Motor neuron (in vitro differentiated cells): Measurements from ENCODE around the gene LSP1. TPM values are rescaled to one million over a fixed set of nuclear protein-coding genes. Genes with fewer than 3 reads are reported as not detected.

Experiments
- ATAC-seq, 8 experiments: fragments of 200-7000 bp; cut with Tn5 transposase; replicated peaks in 6 of 8; 2 replicates each; pipeline ENCODE4 v1.8.0; 2021; ENCODE audit warnings: mild to moderate bottlenecking in 8 of 8, moderate library complexity in 8 of 8
- H3K27ac ChIP-seq, 2 donors: fragments of 250-450 bp; sonication (Bioruptor Pico); 2 replicates each; pipeline ENCODE4 v1.9.0; 2021; ENCODE audit warnings: antibody characterized with exemption in 2 of 2, mild to moderate bottlenecking in 2 of 2, moderate library complexity in 1 of 2
- H3K4me1 ChIP-seq, 2 donors: fragments of 250-450 bp; sonication (Bioruptor Pico); replicated peaks in 1 of 2; 2 replicates each; pipeline ENCODE4 v1.6.1; 2021; ENCODE audit warnings: antibody characterized with exemption in 2 of 2, mild to moderate bottlenecking in 2 of 2, moderate library complexity in 1 of 2
- H3K4me3 ChIP-seq, 5 donors: fragments of 250-450 bp; sonication (Bioruptor Pico); 2 replicates each; pipeline ENCODE4 v1.9.0; 2021; ENCODE audit warnings: antibody characterized with exemption in 5 of 5, mild to moderate bottlenecking in 5 of 5, moderate library complexity in 4 of 5
- WGBS, 10 experiments: fragments of 450-650 bp; shearing (Covaris generic); methylation state at CpG; one replicate each; pipeline ENCODE4 v1.0.0; 2022; 5-methylcytosine and 5-hydroxymethylcytosine counted together
- in situ Hi-C, 9 experiments: fragments of 400-800 bp; cut with MboI; loops; one replicate each; pipeline ENCODE4 v1.15.0; 2021; ENCODE audit warnings: low sequenced_read_pairs in 9 of 9, low pct_unique_long_range_greater_than_20kb in 2 of 9; ENCODE audit not compliant: unreplicated experiment in 9 of 9
- total RNA-seq, 8 experiments: library from RNA; unstranded; fragments of 300-600 nt; gene quantifications; 2 replicates each; pipeline versions ENCODE4 v1.2.3 to v1.2.4, GENCODE V29; 2022

Gene LSP1
- total RNA-seq, 8 experiments from 2014 or later, result 0.05 to 12.9 (median 0.88) TPM

DNA sequence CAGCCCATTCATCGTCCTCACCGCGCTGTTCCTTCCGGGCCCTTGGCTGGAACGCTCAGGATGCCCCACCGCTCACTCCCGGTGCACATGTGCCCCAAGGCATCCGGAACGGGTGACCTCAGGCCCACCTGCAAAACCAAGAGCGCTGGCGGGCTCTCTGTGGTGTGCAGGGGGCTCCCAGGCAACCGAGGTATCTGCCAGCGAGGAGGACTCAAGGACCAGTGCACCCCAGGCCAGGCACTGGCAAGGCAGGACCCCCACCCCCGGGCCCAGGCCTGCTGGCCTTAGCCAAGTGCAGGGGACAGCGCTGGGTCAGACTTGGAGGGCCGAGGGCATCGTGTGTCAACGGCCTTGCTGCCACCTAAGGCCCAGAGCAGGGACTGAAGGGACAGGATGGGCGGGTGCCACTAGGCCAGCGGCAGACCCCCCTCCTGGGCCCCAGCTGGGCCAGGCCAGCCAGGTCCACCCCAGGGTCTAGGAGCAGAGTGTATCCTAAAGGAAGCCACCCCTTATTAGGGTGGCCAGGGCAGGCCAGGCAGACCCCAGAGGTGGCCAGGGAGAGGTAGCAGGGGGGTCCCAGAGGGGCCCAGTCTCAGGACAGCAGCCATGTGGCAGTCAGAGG lies 75.1 kb downstream of the LSP1 start:
- peaks cover 9 to 21% of the 10 kb centered on the region in 2 donors for H3K4me1 ChIP-seq
- in situ Hi-C loops, result no loop called here
- peak in 3 of 8 experiments; percentile 0 to 18 (median 0) for ATAC-seq
- H3K27ac ChIP-seq, result no peak overlapping the region
- no peak overlapping the region for H3K4me3 ChIP-seq
- 46 to 93% (median 89%) methylated on average over 3 to 16 of the region's 20 CpGs; no CpG with 5 or more reads in 7 of the 10 experiments for WGBS, 10 experiments

GRCh38 chr11:1928470-1928890 lies 75.6 kb downstream of the LSP1 start:
- no peak overlapping the region for H3K27ac ChIP-seq
- 80% methylated on average over 5 of the region's 13 CpGs; no CpG with 5 or more reads in 9 of the 10 experiments for WGBS, 10 experiments
- peaks cover 9 to 21% of the 10 kb centered on the region in 2 donors for H3K4me1 ChIP-seq
- in situ Hi-C loops, result no loop called here
- H3K4me3 ChIP-seq, result no peak overlapping the region
- peak in 3 of 8 experiments; percentile 32 to 57 (median 36) for ATAC-seq

- no peak for ATAC-seq
- WGBS, 10 experiments, result 89 to 100% (median 100%) methylated on average over 2 to 11 of the region's 35 CpGs; no CpG with 5 or more reads in 7 of the 10 experiments
- no peak overlapping the region for H3K27ac ChIP-seq
- in situ Hi-C loops, result no loop called here
- peaks cover 9 to 21% of the 10 kb centered on the region in 2 donors for H3K4me1 ChIP-seq
- no peak overlapping the region for H3K4me3 ChIP-seq
Measured at GRCh38 chr11:1928891-1929541, 76.1 kb downstream of the LSP1 start.

- no peak for ATAC-seq
- 60 to 100% (median 81%) methylated on average over 1 to 7 of the region's 25 CpGs; no CpG with 5 or more reads in 4 of the 10 experiments for WGBS, 10 experiments
- Histone ChIP-seq H3K4me1 (peaks cover 9 to 21% of the 10 kb centered on the region in 2 donors), H3K27ac (no peak overlapping the region), H3K4me3 (no peak overlapping the region)
- in situ Hi-C loops, result no loop called here
Measured at GRCh38 chr11:1929621-1930461, 77.0 kb downstream of the LSP1 start.

- 76 to 100% (median 93%) methylated on average over 1 to 8 of the region's 9 CpGs; no CpG with 5 or more reads in 2 of the 10 experiments for WGBS, 10 experiments
- H3K27ac ChIP-seq, result no peak overlapping the region
- no peak for ATAC-seq
Measured at GRCh38 chr11:1930462-1930830, 77.6 kb downstream of the LSP1 start.

DNA sequence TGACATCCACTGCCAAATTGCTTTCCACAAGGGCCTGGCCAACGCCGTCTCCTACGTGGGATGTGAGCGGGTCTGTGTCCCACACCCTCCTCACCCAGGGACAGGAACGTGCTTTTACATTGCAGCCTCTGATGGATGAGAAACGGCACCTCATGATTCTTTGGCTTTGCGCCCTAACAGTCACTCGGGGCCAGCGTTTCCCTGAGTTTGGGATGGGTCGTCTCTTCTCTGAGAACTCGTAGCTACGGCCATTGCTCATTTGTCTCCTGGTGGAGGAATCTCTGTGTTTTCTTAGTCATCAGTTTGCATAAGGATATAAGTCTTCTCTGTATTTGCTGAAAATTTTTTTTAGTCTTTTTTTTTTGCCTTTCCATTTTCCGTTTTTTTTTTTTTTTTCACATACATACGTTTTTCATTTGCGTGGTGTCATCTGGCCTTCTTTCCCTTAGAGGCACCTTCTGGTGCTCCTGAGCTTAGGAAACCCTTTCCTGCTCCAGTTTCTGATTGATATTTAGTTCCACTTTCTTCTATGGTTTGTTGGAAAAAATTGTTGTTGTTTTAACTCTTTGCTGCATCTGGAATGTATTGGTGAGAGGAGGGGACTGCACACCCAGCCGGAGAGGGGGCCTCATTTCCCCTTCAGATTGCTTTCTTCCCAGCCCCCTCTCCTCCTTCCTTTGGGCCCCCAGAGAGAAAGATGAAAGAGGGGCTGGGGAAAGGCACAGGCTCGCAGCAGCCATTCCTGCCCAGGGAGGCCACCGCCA lies 78.6 kb downstream of the LSP1 start:
- in situ Hi-C loops, result no loop called here
- Histone ChIP-seq H3K4me1 (peaks cover 9 to 21% of the 10 kb centered on the region in 2 donors), H3K4me3 (no peak overlapping the region), H3K27ac (no peak overlapping the region)
- ATAC-seq, result peak in 3 of 8 experiments; percentile 2 to 33 (median 5)
- 5 to 77% (median 65%) methylated on average over 8 to 15 of the region's 18 CpGs for WGBS, 10 experiments

More at GRCh38 chr11:1930462-1930830, 77.6 kb downstream of the LSP1 start:
- in situ Hi-C loops, result no loop called here
- no peak overlapping the region for H3K4me3 ChIP-seq
- H3K4me1 ChIP-seq, result peaks cover 9 to 21% of the 10 kb centered on the region in 2 donors

DNA sequence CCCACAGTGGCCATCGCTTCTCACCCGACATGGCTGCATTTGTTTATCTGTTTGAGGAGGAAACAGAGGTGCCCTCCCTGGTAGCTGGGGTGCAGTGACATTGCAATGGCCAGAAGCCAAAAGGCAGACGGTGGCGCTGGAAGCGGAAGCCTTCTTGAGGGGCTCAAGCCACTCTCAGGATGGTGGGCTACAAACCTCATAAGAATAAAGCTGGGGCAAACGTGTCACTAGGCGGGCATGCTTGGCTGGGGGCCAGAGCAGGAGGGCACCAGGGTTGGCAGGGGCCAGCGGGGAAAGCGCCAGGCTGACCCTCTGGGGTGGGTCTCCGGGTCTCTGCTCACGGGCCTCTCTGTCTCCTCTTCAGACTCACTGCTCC lies 79.2 kb downstream of the LSP1 start:
- H3K4me1 ChIP-seq, result peaks cover 4 to 16% of the 10 kb centered on the region in 2 donors
- no peak for ATAC-seq
- no peak overlapping the region for H3K27ac ChIP-seq
- in situ Hi-C loops, result no loop called here
- no peak overlapping the region for H3K4me3 ChIP-seq
- 83 to 100% (median 91%) methylated on average over 1 to 8 of the region's 11 CpGs; no CpG with 5 or more reads in 6 of the 10 experiments for WGBS, 10 experiments

DNA sequence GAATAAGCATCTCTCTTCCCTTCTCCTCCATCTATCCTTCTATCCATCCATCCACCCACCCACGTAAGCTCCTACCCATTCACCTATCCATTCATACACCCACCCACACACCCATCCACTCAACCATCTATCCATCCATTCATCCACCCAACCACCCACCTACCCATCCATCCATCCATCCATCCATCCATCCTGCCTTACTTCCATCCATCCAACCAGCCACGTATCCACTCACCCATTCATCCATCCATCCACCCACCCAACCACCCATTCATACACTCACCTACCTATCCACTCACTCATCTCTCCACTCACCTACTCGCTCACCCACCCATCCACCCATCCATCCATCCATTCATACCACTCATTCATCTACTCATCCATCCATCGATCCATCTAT lies 79.8 kb downstream of the LSP1 start:
- no peak overlapping the region for H3K27ac ChIP-seq
- WGBS, 10 experiments, result 80 to 100% (median 100%) methylated on average over 1 to 2 of the region's 4 CpGs; no CpG with 5 or more reads in 5 of the 10 experiments
- H3K4me1 ChIP-seq, result peaks cover 0 to 11% of the 10 kb centered on the region in 2 donors
- in situ Hi-C loops, result no loop called here
- no peak for ATAC-seq
- H3K4me3 ChIP-seq, result no peak overlapping the region

- 0 to 83% (median 70%) methylated on average over 1 to 18 of the region's 18 CpGs; no CpG with 5 or more reads in 2 of the 10 experiments for WGBS, 10 experiments
- peaks cover 0 to 11% of the 10 kb centered on the region in 2 donors for H3K4me1 ChIP-seq
- in situ Hi-C loops, result no loop called here
- no peak for ATAC-seq
- H3K27ac ChIP-seq, result no peak overlapping the region
- no peak overlapping the region for H3K4me3 ChIP-seq
Measured at GRCh38 chr11:1933416-1934334, 80.8 kb downstream of the LSP1 start.

DNA sequence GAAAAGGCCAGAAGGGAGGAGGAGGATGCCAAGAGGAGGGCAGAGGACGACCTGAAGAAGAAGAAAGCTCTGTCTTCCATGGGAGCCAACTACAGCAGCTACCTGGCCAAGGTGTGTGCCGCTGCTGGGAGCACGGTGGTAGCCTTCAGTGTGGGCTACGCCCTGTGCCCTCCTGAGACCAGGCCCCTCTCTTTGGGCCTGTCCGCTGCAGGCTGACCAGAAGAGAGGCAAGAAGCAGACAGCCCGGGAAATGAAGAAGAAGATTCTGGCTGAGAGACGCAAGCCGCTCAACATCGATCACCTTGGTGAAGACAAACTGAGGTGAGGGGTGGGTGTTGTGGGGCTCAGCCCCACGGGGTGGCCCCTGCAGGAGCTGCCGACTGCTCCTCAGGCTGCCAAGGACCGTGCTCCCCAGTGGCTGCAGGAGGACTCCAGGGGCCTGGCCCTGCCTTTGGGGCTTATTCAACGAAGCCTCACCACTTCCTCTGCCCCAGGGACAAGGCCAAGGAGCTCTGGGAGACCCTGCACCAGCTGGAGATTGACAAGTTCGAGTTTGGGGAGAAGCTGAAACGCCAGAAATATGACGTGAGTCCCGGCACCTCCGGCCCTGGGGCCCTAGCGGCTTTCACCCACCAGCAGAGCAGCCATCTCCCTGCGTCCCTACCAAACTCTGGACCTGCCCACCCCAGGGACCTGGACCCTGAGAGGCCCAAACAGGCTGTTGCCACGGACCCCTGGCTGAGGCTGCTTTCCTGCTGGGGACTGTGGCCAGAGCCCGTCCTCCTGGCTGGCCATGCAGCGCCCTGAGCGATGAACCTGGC lies 81.7 kb downstream of the LSP1 start:
- peaks cover 3 to 11% of the 10 kb centered on the region in 2 donors for H3K4me1 ChIP-seq
- no peak for ATAC-seq
- 20 to 100% (median 84%) methylated on average over 1 to 11 of the region's 24 CpGs; no CpG with 5 or more reads in 6 of the 10 experiments for WGBS, 10 experiments
- in situ Hi-C loops, result no loop called here
- H3K27ac ChIP-seq, result no peak overlapping the region
- no peak overlapping the region for H3K4me3 ChIP-seq
